ENCODE data around the gene PES1.
"Not testable (repeated sequence)": the region's sequence is repeated elsewhere in the genome, so short reads cannot be mapped to it uniquely, and the experiment has no call there.

The PES1 gene

DNA sequence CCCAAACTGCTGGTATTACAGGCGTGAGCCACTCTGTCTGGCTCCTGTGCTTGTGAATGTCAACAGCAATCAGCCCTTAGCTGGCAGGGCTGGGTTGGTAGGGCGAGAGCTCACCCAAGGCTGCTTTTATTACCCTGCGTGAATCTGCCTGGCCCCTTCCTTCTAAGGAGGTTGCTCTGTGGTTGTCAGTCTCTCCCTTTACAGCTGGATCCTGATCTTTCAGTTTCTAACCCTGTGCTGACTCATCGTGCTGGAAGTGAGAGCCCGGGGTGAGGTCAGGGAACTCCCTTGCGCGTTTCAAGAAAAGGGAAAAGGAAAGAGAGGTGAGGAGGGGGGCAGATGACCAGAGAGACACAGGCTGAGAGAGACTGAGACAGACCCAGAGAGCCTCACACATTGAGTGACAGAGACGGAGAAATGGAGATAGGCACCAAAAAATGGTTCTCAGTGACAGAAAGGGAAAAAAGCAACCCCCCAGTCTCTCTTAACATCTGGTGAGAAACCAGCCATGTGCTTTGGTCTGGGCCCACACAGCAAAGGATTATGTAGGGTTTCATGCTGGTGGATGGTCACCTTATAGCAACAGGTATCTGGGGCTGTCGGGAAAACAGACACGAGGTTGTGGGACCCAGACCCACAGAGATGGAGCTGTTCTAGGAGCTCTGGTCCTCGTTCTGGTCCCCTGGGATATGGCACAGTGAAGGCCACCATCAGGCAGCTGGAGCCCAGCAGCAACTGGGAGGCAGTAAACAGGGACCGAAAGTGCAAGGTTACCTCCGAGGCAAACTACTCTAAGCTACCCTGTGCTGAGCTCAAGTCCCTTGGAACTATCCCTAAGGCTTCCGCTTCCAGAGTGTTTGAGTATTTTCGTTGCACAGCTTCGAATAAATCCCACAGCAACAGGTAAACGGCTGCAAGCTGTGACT is 17.8 kb upstream of the PES1 start:
- peak; percentile 68 for DNase-seq (ENCODE audit: low spot score)

DNA sequence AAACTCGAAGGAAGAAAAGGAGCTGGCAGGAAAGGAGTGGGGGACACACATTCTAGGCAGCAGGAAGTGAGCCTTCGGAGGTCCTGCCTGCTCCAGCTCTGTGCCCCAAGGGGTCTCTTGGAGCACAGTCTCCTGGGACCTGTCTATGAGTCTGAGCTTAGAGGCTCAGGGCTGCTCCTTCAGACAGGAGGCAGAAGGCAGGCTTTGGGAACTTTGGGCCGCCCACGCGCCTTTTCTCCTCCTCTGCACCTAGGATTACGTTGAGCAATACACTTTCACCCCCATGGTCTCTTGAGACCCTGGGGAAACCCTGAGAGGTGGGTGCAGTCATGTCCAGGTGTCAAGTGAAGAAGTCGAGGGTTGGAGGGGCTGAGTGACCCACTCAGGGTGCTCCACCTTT is 16.2 kb upstream of the PES1 start:
- DNase-seq (ENCODE audit: low spot score) = no peak

DNA sequence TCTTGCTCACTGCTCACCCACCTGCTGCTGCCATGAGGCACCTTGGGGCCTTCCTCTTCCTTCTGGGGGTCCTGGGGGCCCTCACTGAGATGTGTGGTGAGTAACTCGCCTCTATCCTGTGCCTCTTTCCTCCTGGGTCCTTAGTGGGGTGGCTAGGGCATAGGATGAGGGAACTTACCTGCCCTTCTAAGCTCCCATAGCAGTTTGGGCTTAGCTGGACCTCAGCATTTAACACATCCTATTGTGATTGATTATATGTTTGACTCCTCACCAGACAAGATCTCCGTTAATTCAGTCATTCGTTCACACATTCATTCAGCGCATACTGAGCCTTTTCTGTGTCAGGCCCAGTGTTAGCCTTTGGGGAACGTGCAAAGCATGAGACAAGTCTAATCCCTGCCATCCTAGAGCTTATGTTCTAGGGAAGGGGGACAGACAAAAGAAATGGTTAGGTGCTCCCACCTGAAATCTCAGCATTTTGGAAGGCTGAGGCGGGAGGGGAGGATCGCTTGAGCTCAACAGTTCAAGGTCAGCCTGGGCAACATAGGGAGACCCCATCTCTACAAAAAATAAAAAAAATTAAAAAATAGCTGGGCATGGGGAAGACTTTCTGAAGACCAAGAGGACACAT is 15.7 kb upstream of the PES1 start:
- no peak for DNase-seq (ENCODE audit: low spot score)

DNA sequence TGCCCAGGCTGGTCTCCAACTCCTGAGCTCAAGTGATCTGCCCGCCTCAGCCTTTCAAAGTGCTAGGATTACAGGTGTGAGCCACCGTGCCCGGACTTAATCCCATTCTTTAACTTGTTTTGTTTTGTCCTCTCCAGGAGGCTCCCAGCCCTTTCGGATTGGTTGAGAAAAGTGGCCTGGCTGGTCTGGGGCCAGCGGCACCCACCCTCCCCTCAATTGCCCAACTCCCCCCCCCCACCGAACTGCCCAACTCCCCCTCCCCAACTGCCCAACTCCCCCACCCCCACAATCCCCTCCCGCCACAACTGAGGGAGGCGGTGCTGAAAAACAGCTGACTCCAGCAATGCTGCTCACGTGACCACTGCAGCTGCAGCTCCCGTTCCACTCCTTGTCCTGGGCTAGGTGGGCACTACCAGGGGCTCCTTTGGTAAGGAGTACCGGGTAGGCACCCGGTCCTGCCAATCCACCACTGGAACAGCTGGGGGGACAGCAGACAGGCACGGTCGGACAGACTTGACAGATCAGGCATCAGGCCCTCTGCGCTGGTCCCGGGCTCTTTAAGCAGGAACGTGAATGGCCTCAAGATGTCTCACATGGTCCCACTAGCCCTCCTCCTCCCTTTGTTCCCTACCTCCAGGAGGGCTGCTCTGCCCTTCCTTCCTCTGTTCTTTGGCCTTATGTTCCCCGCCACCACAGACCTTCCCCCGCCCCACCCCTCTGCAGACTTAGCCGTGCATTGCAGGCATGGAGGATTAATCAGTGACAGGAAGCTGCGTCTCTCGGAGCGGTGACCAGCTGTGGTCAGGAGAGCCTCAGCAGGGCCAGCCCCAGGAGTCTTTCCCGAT is 15.0 kb upstream of the PES1 start, which contains the start of gene TCN2:
TSS of gene TCN2 (plus strand) at position 720 of the 845 bp plus-strand sequence. CDS start 158 bp downstream, outside the sequence.
- no peak for DNase-seq (ENCODE audit: low spot score)

DNA sequence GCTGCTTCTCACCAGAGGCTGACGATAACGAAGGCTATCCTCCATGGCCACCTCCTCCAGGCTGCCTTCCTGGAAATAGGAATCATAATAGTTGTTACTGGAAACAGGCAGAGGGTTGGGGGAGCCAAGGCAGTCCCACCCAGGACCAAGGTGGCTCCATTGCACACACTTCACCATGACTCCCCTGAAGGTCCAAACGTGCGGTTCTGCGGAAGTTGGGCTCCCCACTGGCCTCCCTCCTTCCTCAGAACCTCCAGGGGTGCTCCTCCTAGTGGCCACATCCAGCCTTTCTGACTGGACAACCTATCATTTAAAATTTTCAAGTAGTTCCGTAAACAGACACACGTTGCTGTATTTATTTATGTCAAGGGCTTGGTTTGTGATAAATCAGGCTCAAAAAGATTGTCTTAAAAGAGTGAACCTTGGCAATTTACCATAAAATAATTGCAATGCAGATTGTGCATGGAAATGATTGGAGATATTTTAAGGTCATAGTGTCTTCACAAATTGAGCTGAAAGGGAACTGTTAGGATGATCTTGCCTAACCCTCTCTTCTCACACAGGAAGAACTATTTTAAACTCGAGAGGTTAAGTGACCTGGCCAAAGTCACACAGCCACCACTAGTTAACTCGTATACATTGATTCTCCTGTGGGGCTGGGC is 13.9 kb upstream of the PES1 start:
- peak; percentile 78 for DNase-seq (ENCODE audit: low spot score)

DNA sequence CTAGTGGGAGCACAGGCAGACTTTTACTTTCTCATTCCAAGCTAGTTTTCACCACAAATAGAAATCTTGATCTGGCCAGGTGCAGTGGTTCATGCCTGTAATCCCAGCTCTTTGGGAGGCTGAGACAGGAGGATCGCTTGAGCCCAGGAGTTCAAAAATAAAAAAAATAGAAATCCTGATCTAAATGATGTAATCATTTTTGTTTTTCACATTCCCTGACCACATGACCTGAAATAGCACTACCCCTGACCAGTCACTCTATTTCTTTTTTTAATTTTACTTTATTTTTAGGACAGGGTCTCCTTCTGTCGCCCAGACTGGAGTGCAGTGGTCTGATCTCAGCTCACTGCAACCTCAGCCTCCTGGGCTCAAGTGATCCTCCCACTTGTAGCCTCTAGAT is 13.0 kb upstream of the PES1 start:
- no peak for DNase-seq (ENCODE audit: low spot score)

DNA sequence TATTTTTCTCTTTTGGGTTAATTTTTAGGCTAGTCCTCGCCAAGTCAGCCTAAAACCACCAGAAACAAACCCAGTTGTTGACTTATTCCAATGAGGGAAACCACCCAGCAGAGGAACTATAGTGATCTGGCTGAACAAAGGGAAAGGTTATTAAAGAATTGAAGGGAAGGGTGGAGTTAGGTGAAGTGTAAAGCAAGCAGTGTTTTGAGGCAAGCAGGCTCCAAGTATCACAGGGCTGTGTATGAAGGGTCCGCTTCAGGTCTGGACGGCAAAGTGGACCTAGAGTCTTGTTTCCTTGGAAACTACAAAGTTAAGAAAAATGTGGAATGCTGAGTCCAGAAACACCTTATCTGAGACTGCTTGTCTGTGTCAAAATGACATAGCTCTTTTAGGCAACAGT is 12.1 kb upstream of the PES1 start:
- no peak for DNase-seq (ENCODE audit: low spot score)

DNA sequence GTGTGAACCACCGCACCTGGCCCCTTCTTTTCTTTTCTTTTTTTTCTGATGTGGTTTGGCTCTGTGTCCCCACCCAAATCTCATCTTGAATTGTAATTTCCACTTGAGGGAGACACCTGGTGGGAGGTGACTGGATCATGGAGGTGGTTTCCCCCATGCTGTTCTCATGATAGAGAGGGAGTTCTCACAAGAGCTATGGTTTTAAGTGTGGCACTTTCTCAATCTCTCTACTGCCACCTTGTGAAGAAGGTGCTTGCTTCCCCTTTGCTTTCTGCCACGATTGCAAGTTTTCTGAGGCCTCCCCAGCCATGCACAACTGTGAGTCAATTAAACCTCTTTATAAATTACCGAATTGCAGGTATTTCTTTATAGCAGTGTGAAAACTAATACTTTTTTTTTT is 10.3 kb upstream of the PES1 start:
- no peak for DNase-seq (ENCODE audit: low spot score)

DNA sequence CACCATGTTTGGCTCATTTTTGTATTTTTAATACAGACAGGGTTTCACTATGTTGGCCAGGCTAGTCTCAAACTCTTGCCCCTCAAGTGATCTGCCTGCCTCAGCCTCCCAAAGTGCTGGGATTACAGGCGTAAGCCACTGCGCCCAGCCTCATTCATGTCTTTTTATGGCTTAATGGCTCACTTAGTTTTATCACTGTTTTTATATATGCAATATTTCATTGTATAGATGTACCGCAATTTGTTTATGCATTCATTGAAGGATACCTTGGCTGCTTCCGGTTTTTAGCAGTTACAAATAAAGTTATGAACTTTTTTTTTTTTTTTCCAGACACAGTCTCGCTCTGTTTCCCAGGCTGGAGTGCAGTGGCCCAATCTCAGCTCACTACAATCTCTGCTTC is 9.8 kb upstream of the PES1 start:
- DNase-seq (ENCODE audit: low spot score) = no peak

DNA sequence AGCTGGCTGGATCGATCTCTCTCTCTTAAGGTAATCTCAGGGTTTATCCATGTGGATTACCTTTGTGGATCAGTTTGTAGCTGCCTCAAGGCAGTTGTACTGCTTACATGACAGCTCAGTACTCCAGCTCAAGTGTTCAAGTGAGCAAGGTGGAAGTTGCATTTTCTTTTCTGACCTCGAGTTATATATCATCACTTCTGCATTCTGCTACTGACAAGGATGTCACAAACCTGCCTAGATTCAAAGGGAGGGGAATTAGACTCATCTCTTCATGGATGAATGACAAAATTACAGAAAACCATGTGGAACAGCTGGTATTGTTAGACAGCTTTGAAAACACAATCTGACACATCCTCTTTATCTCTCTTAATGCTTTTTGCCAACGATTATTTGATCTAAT is 9.2 kb upstream of the PES1 start:
- no peak for DNase-seq (ENCODE audit: low spot score)

DNA sequence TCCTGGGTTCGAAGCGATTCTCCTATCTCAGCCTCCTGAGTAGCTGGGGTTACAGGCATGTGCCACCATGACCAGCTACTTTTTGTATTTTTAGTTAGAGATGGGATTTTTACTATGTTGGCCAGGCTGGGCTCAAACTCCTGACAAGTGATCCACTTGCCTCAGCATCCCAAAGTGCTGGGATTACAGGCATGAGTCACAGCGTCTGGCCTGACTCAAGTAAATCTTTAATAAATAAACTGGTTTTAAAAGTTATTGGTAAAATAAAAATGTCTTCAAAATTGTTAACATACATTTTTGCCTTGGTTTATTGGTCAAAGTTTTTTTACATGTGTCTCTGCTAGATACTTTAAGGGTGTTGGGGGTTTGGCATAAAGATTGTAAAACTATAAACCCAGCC is 7.3 kb upstream of the PES1 start:
- no peak for DNase-seq (ENCODE audit: low spot score)

DNA sequence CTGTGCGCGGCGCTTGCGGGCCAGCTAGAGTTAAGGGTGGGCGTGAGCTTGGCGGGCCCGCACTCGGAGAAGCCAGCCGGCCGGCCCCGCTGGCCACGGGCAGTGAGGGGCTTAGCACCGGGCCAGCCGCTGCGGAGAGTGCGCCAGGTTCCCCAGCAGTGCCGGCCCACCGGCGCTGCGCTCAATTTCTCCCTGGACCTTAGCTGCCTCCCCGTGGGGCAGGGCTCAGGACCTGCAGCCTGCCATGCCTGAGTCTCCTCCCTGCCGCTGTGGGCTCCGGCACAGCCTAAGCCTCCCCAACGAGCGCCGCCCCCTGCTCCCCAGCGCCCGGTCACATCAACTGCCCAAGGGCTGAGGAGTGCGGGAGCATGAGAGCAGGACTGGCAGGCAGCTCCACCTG is 5.2 kb upstream of the PES1 start:
- no peak for DNase-seq (ENCODE audit: low spot score)

DNA sequence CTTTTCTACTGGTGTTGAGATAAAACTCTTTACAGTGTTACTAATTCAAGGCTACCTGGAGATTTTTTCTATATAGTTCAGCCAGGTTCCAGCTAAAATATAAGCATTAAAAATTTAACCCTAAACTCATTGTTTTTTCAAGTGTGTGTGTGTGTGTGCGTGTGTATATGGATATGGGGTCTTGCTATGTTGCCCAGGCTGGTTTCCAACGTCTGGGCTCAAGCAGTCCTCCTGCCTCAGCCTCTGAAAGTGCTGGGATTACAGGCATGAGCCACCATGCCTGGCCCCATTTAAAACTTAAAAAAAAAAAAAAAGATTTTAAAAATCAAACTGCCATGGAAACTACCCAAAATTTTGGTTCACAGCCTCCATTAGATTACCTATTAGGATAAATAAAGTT is 4.5 kb upstream of the PES1 start:
- DNase-seq (ENCODE audit: low spot score) = no peak

DNA sequence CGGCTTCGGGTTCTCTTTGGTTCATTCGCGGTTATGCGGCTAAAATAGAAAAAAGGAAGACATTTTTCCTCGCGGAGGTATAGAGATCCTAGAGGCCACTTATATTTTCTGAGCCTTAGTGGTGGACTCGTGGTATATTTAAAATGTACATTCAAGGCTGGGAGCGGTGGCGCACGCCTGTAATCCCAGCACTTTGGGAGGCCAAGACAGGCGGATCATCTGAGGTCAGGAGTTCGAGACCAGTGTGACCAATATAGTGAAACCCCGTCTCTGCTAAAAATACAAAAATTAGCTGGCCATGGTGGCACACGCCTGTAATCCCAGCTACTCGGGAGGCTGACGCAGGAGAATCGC is 627 bp upstream of the PES1 start:
- not testable (repeated sequence) for DNase-seq (ENCODE audit: low spot score)

DNA sequence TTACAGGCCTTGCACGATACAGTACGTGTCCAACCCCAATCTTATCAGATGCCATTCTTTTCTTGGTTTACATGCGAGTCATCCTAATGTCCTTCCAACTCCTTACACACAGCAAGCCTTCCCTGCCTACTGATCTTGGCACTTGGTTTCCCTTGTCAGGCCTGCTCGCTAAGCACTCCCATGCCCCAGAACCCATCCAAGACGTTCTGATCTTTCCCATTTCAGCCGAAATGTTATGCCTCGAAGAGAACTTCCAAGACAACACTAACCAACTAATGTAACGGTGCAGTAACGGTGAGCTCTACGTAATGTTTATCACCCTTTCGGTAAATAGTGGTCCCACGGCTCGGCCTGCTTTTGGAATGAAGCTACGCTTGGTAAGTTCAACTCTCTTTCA is 521 bp downstream of the PES1 start:
- DNase-seq (ENCODE audit: low spot score) = no peak

DNA sequence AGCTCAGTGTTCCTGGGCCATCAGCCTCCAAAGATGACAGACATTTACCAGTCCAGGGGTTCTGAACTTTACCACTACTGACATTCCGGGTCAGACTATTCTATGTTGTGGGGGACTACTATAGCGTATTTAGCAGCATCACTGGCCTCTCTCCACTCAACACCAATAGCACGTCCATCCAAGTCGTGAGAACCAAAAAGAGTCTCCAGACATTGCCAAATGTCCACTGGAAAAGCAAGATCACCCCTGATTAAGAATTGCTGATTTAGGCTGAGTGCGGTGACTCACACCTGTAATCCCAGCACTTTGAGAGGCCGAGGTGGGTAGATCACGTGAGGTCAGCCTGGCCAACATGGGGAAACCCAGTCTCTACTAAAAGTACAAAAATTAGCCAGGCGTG is 5.3 kb downstream of the PES1 start:
- DNase-seq (ENCODE audit: low spot score) = no peak

DNA sequence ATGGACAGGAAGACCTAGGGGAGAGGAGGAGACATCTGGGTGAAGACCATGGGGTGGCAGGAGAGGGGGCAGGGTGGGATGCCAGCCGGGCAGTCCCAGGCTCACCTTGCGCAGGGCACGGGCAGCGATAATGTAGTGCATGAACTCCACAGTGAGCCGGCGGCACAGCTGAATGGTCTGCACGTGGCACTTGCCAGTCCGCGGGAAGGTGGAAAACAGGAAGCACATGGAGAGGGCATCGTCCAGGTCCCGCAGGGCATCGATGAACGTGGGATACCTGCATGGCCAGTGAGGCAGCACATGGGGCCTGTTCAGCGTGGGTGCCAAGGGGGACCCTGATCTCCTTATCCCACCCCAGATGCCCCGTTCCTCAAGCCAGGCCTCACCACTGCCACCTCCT is 7.3 kb downstream of the PES1 start:
- DNase-seq (ENCODE audit: low spot score) = no peak

DNA sequence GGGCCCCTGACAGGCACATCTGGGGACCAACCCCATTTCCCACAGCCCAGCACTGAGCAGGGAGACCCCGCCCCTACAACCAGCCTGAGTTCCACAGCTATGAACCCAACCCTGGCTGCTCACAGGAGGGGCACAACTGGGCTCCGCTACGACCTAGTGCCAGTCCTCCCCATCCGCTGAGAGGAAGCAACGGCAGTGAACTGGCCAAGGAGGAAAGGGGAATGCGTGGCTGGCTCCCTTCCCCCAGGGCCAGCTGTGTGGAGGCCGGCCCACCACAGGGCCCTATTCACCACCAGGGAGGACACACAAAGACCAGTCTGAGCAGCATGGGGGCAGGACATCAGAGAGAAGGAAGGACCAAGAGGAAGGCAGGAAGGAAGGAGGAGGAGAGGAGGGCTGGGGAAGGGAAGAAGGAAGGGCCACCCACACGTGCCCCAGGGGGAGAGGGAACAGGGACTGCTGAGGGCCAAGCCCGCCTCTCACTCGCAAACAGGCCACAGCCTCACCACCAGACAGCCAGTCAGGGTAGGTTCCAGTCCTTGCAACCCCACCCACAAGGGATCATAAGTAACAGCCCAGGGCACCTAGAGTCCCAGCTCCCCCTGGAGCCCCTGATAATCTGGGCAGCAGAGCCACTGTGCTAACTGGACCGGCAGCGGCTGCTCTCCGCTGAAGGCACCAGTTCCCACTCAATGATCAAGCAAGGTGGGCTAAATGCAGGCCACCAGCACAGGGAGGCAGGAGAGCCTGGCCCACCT is 8.7 kb downstream of the PES1 start:
- DNase-seq (ENCODE audit: low spot score) = peak; percentile 86

DNA sequence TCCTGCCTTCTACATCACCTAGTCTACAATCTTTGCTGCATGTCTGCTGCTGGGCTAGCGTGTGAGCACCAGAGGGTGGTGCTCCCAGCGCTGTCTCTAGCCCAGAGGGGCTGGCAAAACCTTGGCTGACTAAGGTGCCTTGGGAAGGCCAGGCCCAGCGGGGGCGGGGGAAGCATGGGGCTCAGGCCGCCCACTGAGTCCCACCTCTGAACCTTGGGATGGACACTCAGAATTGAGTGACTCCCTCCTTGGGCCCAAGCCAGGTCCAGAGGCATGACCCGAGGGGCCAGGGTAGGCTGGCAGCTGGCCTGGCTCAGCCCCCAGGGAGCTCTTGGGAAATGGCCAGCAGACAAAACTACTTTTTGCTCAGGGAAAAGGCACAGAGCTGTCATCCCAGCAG is 9.7 kb downstream of the PES1 start:
- DNase-seq (ENCODE audit: low spot score) = no peak

DNA sequence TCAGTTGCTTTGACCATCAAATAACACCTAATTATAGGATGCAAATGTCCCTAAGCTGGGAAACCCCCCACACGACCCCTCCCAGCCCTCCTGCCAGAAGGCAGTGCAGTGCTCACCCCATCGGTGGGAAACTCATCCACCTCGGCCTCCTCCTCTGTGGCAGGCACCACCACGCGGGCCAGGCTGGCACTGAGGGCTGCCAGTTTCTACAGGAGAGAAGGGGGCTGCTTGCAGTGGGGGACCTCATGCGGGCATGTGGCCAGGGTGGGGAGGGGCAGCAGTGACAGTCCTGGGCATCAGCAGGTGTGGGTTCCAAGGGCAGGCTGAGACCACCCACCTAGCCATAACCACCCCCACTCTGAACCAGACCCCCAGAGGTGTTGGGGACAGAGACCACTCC is 10.8 kb downstream of the PES1 start:
- DNase-seq (ENCODE audit: low spot score) = no peak

DNA sequence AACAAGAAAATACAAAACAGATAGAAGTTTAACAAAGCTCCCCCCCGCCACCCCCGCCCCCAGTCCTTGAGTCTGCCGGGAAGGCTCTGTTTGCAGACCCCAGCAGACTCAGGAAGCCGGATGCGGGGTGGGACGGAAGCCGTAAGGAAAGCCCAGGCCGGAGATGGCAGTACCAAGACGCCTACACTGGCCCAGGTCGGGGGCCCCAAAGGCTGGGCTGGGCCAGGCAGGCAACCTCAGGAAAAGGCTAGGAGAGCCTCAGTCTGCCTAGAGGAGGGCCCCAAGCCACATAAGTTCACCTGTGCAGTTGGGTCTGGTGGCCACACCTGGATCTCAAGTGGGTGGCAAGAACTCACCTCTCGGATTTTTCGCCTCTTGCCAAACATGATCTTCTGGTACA is 13.2 kb downstream of the PES1 start:
- DNase-seq (ENCODE audit: low spot score) = no peak

DNA sequence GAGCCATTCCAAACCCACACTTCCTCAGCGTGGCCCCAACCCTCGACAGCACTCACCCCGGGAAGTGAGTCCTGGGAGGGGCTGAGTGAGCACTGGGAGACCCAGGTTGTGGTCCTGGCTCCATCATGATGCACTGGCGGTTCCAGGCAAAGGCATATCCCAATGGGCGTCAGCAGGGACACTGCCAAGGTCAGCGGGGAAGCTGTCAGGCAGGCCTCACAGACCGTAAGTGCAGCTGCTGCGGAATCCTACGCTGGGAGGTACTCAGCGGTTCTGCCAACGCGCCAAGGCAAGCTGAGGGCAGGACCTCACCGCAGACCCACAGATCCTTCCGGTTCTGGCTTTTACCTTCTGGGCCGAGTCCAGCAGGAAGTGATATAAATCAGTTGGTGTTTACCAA is 15.9 kb downstream of the PES1 start:
- DNase-seq (ENCODE audit: low spot score) = no peak
